Stimulated activated naive CD8-positive, alpha-beta T cell treated with anti-CD3 and anti-CD28 coated beads, Interleukin-15, amount 100 ng/mL, for 72 hours (primary cell): ENCODE results near the gene ZG16B.

Experiments used
- ATAC-seq: fragments of 150-1000 bp; cut with Tn5 transposase; 2 replicates; pipeline ENCODE4 v1.10.0; 2021; ENCODE audit warnings: mild to moderate bottlenecking, moderate library complexity
- DNase-seq, 2 donors: peaks; one replicate each; pipeline ENCODE4 v3.0.0; 2021 to 2022
- H3K27ac Mint-ChIP-seq, 2 donors: one replicate each; pipeline ENCODE4 v1.8.0; 2022; ENCODE audit warnings: mild to moderate bottlenecking in 2 of 2, mixed read lengths in 2 of 2, moderate library complexity in 2 of 2
- H3K27me3 Mint-ChIP-seq: one replicate; pipeline ENCODE4 v1.8.0; 2022; ENCODE audit warnings: mixed read lengths
- H3K4me1 Mint-ChIP-seq: one replicate; pipeline ENCODE4 v1.8.0; 2022; ENCODE audit warnings: mild to moderate bottlenecking, mixed read lengths
- H3K4me3 Mint-ChIP-seq, 2 donors: one replicate each; pipeline ENCODE4 v1.8.0; 2022; ENCODE audit warnings: mild to moderate bottlenecking in 2 of 2, mixed read lengths in 2 of 2, moderate library complexity in 1 of 2
- H3K9me3 Mint-ChIP-seq, 2 donors: one replicate each; pipeline ENCODE4 v1.8.0; 2022; ENCODE audit warnings: mixed read lengths in 2 of 2

ZG16B gene

GRCh38 chr16:2798723-2799204 is 31.3 kb upstream of the ZG16B start:
- H3K27me3 Mint-ChIP-seq: peaks cover 13% of the 10 kb centered on the region

GRCh38 chr16:2799205-2799858 is 30.8 kb upstream of the ZG16B start:
- no peak for DNase-seq
- Mint-ChIP-seq H3K27me3 (peaks cover 10% of the 10 kb centered on the region), H3K4me3 (no peak overlapping the region), H3K4me1 (no peaks in the 10 kb centered on the region), H3K9me3 (peaks cover 13 to 16% of the 10 kb centered on the region in 2 donors), H3K27ac (no peak overlapping the region)
- no peak for ATAC-seq

More at GRCh38 chr16:2798723-2799204, 31.3 kb upstream of the ZG16B start:
- Mint-ChIP-seq H3K9me3 (peaks cover 8 to 10% of the 10 kb centered on the region in 2 donors), H3K4me3 (no peak overlapping the region), H3K4me1 (no peaks in the 10 kb centered on the region), H3K27ac (no peak overlapping the region)
- peak; percentile 55 for ATAC-seq
- DNase-seq: no peak

GRCh38 chr16:2799859-2800226 is 30.3 kb upstream of the ZG16B start:
- no peak overlapping the region for H3K27ac Mint-ChIP-seq
- ATAC-seq (no peak), DNase-seq (no peak)
- H3K4me3 Mint-ChIP-seq: no peak overlapping the region
- peaks cover 10% of the 10 kb centered on the region for H3K27me3 Mint-ChIP-seq
- H3K4me1 Mint-ChIP-seq: no peaks in the 10 kb centered on the region
- peaks cover 15 to 21% of the 10 kb centered on the region in 2 donors for H3K9me3 Mint-ChIP-seq

- Mint-ChIP-seq H3K9me3 (peaks cover 15 to 28% of the 10 kb centered on the region in 2 donors), H3K27ac (no peak overlapping the region), H3K4me1 (no peaks in the 10 kb centered on the region), H3K27me3 (peaks cover 10% of the 10 kb centered on the region), H3K4me3 (no peak overlapping the region)
- no peak for DNase-seq
- ATAC-seq: no peak
Observed at GRCh38 chr16:2803545-2804195, 26.4 kb upstream of the ZG16B start.

- ATAC-seq: no peak
Observed at GRCh38 chr16:2804728-2805127, 25.4 kb upstream of the ZG16B start.

GRCh38 chr16:2806286-2806685 is 23.8 kb upstream of the ZG16B start:
- no peak for ATAC-seq
- Mint-ChIP-seq H3K4me3 (no peak overlapping the region), H3K27me3 (peaks cover 26% of the 10 kb centered on the region), H3K27ac (no peak overlapping the region), H3K9me3 (peaks cover 15 to 28% of the 10 kb centered on the region in 2 donors), H3K4me1 (no peaks in the 10 kb centered on the region)
- no peak for DNase-seq

More at GRCh38 chr16:2804728-2805127, 25.4 kb upstream of the ZG16B start:
- Mint-ChIP-seq H3K4me3 (no peak overlapping the region), H3K27ac (no peak overlapping the region), H3K4me1 (no peaks in the 10 kb centered on the region), H3K9me3 (peaks cover 15 to 28% of the 10 kb centered on the region in 2 donors), H3K27me3 (peaks cover 20% of the 10 kb centered on the region)
- DNase-seq: no peak

GRCh38 chr16:2808181-2808580 is 21.9 kb upstream of the ZG16B start:
- Mint-ChIP-seq H3K4me3 (no peak overlapping the region), H3K9me3 (peaks cover 12 to 24% of the 10 kb centered on the region in 2 donors)

GRCh38 chr16:2809149-2809760 is 20.8 kb upstream of the ZG16B start:
- H3K27me3 Mint-ChIP-seq: peaks cover 26% of the 10 kb centered on the region
- H3K4me1 Mint-ChIP-seq: no peaks in the 10 kb centered on the region
- no peak overlapping the region for H3K27ac Mint-ChIP-seq
- H3K4me3 Mint-ChIP-seq: no peak overlapping the region
- ATAC-seq (no peak), DNase-seq (no peak)
- H3K9me3 Mint-ChIP-seq: peaks cover 2 to 13% of the 10 kb centered on the region in 2 donors

More at GRCh38 chr16:2808181-2808580, 21.9 kb upstream of the ZG16B start:
- ATAC-seq (no peak), DNase-seq (no peak)
- no peaks in the 10 kb centered on the region for H3K4me1 Mint-ChIP-seq
- peaks cover 26% of the 10 kb centered on the region for H3K27me3 Mint-ChIP-seq
- H3K27ac Mint-ChIP-seq: no peak overlapping the region

GRCh38 chr16:2810651-2811050 is 19.5 kb upstream of the ZG16B start:
- Mint-ChIP-seq H3K27me3 (peaks cover 26% of the 10 kb centered on the region), H3K27ac (no peak overlapping the region), H3K4me3 (no peak overlapping the region), H3K9me3 (no peaks in the 10 kb centered on the region), H3K4me1 (no peaks in the 10 kb centered on the region)
- DNase-seq (no peak), ATAC-seq (no peak)

- Mint-ChIP-seq H3K27me3 (peaks cover 26% of the 10 kb centered on the region), H3K4me1 (no peaks in the 10 kb centered on the region), H3K9me3 (no peaks in the 10 kb centered on the region), H3K4me3 (no peak overlapping the region), H3K27ac (no peak overlapping the region)
- no peak for DNase-seq
- ATAC-seq: no peak
Observed at GRCh38 chr16:2811703-2812471, 18.2 kb upstream of the ZG16B start.

- Mint-ChIP-seq H3K4me3 (no peak overlapping the region), H3K4me1 (no peaks in the 10 kb centered on the region), H3K27me3 (peaks cover 15% of the 10 kb centered on the region), H3K27ac (no peak overlapping the region), H3K9me3 (no peaks in the 10 kb centered on the region)
- no peak for DNase-seq
- ATAC-seq: no peak
Observed at GRCh38 chr16:2813771-2814221, 16.3 kb upstream of the ZG16B start.

GRCh38 chr16:2814551-2815298 is 15.4 kb upstream of the ZG16B start:
- H3K4me1 Mint-ChIP-seq: no peaks in the 10 kb centered on the region
- no peak overlapping the region for H3K4me3 Mint-ChIP-seq
- DNase-seq (no peak), ATAC-seq (no peak)
- no peaks in the 10 kb centered on the region for H3K9me3 Mint-ChIP-seq
- H3K27ac Mint-ChIP-seq: no peak overlapping the region
- peaks cover 6% of the 10 kb centered on the region for H3K27me3 Mint-ChIP-seq

- Mint-ChIP-seq H3K4me3 (no peak overlapping the region), H3K27ac (no peak overlapping the region), H3K9me3 (no peaks in the 10 kb centered on the region), H3K4me1 (no peaks in the 10 kb centered on the region), H3K27me3 (no peaks in the 10 kb centered on the region)
- DNase-seq (no peak), ATAC-seq (no peak)
Observed at GRCh38 chr16:2815299-2815771, 14.8 kb upstream of the ZG16B start.

- ATAC-seq (peak; percentile 88), DNase-seq (peak; percentile 36 to 63)
- Mint-ChIP-seq H3K4me3 (peak within 1 kb of the TSS; percentile 65 to 74), H3K4me1 (no peaks in the 10 kb centered on the region), H3K27ac (peak within 1 kb of the TSS; percentile 76 to 91), H3K27me3 (no peaks in the 10 kb centered on the region), H3K9me3 (no peaks in the 10 kb centered on the region)
Observed at GRCh38 chr16:2816751-2817339, 13.3 kb upstream of the ZG16B start, which contains the start of gene PRSS21. PRSS21 (plus strand) TSS chr16:2817237; CDS start chr16:2817269, 32 bp downstream.
